CD1c-positive myeloid dendritic cell (primary cell): Measurements from ENCODE around the gene DCP1B.
"Not testable (repeated sequence)": the region's sequence is repeated elsewhere in the genome, so short reads cannot be mapped to it uniquely, and the experiment has no call there.

Source experiments
- DNase-seq: peaks from one replicate; pipeline ENCODE4 v3.0.0-alpha.2; 2016; ENCODE audit errors: extremely low spot score

Gene DCP1B

GRCh38 chr12:1974812-1975211, 29.4 kb downstream of the DCP1B start:
- no peak for DNase-seq

GRCh38 chr12:1972856-1973317, 31.4 kb downstream of the DCP1B start:
- no peak for DNase-seq

GRCh38 chr12:1972260-1972659, 32.0 kb downstream of the DCP1B start:
- no peak for DNase-seq

- no peak for DNase-seq
Measured at GRCh38 chr12:1970331-1970900, 33.8 kb downstream of the DCP1B start.

- DNase-seq = no peak
Measured at GRCh38 chr12:1966561-1967226, 37.6 kb downstream of the DCP1B start.

GRCh38 chr12:1965916-1966315, 38.3 kb downstream of the DCP1B start:
- no peak for DNase-seq

GRCh38 chr12:1962051-1963020, 41.9 kb downstream of the DCP1B start:
- DNase-seq = no peak

- DNase-seq = no peak
Measured at GRCh38 chr12:1956716-1957115, 47.5 kb downstream of the DCP1B start.

GRCh38 chr12:1949771-1950470, 54.3 kb downstream of the DCP1B start:
- no peak for DNase-seq

- no peak for DNase-seq
Measured at GRCh38 chr12:1948883-1949282, 55.4 kb downstream of the DCP1B start.

GRCh38 chr12:1947081-1947480, 57.2 kb downstream of the DCP1B start:
- DNase-seq = no peak

GRCh38 chr12:1946296-1946695, 58.0 kb downstream of the DCP1B start:
- DNase-seq = no peak

- DNase-seq = not testable (repeated sequence)
Measured at GRCh38 chr12:1945502-1945901, 58.8 kb downstream of the DCP1B start.

- DNase-seq = peak; percentile 90
Measured at GRCh38 chr12:1939801-1940607, 64.3 kb downstream of the DCP1B start.

GRCh38 chr12:1939331-1939730, 64.9 kb downstream of the DCP1B start:
- no peak for DNase-seq

- DNase-seq = no peak
Measured at GRCh38 chr12:1937481-1938224, 66.6 kb downstream of the DCP1B start.

GRCh38 chr12:1936406-1937320, 67.6 kb downstream of the DCP1B start:
- no peak for DNase-seq

GRCh38 chr12:1935700-1936378, 68.4 kb downstream of the DCP1B start:
- DNase-seq = no peak

- no peak for DNase-seq
Measured at GRCh38 chr12:1935242-1935641, 69.0 kb downstream of the DCP1B start.
